ENCODE results near the gene ELANE.
"Not testable (repeated sequence)": the region's sequence is repeated elsewhere in the genome, so short reads cannot be mapped to it uniquely, and the experiment has no call there.

Gene ELANE

GRCh38 chr19:873561-874041, 21.5 kb downstream of the ELANE start:
- no peak for TF ChIP-seq CTCF (IDR thresholded peaks at IDR 0.05; ENCODE audit: extremely low read depth, missing control alignments)
- DNase-seq (ENCODE audit: low spot score), result no peak

GRCh38 chr19:875265-875879, 23.3 kb downstream of the ELANE start:
- DNase-seq (ENCODE audit: low spot score), result no peak
- no peak for TF ChIP-seq CTCF (IDR thresholded peaks at IDR 0.05; ENCODE audit: extremely low read depth, missing control alignments)

GRCh38 chr19:876089-876488, 24.0 kb downstream of the ELANE start:
- DNase-seq (ENCODE audit: low spot score), result no peak
- no peak for TF ChIP-seq CTCF (IDR thresholded peaks at IDR 0.05; ENCODE audit: extremely low read depth, missing control alignments)

- no peak for DNase-seq (ENCODE audit: low spot score)
- TF ChIP-seq CTCF (IDR thresholded peaks at IDR 0.05; ENCODE audit: extremely low read depth, missing control alignments), result no peak
Measured at GRCh38 chr19:876780-877314, 24.7 kb downstream of the ELANE start.

- not testable (repeated sequence) for DNase-seq (ENCODE audit: low spot score)
Measured at GRCh38 chr19:877992-878660, 26.0 kb downstream of the ELANE start.

GRCh38 chr19:878751-879561, 26.9 kb downstream of the ELANE start:
- not testable (repeated sequence) for DNase-seq (ENCODE audit: low spot score)

- DNase-seq (ENCODE audit: low spot score), result no peak
- no peak for TF ChIP-seq CTCF (IDR thresholded peaks at IDR 0.05; ENCODE audit: extremely low read depth, missing control alignments)
Measured at GRCh38 chr19:879711-880438, 27.8 kb downstream of the ELANE start.

Data from GM20000 (cell line).